ENCODE measurements around the gene TMEM131L. TPM values are rescaled to one million over a fixed set of nuclear protein-coding genes. Genes with fewer than 3 reads are reported as not detected.

TMEM131L gene
- total RNA-seq, 1 experiment from 2014 or later = 19.7 TPM

DNA sequence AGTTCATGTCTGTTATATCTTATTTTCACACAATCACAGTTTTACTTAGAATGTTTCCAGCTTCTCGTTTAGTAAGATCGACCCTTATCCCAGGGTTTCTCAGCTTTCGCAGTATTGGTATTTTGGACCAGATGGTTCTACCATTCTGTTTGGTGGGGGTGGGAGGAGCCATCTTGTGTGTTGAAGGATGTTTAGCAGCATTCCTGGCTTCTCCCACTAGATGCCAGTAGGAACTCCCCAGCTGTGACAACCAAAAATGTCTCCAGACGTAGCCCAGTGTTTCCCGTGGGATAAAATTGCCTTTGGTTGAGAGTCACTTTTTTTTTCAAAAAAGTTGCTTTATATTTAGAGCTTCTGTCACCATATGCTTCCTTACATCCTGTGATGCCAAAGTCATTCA lies 127.0 kb downstream of the TMEM131L start:
- H3K4me2 ChIP-seq (ENCODE audit: low read length) = no peak overlapping the region
- peaks cover 2 to 7% of the 10 kb centered on the region in 2 experiments; a peak in 1 of 4 replicates for H3K36me3 ChIP-seq (ENCODE audit: control insufficient read depth in 1 of 2, insufficient read depth in 2 of 2, low read length in 2 of 2)
- H4K20me1 ChIP-seq (ENCODE audit: insufficient read depth) = no peaks in the 10 kb centered on the region
- POLR2A ChIA-PET = no interaction called here
- no TSS peak for BruUV-seq (replicated peaks)
- H3K9ac ChIP-seq (ENCODE audit: low read length) = no peak overlapping the region
- CTCF ChIA-PET = no interaction called here
- H3K4me3 ChIP-seq (replicated peaks in 1 of 2; ENCODE audit: low read depth in 1 of 2, low read length in 2 of 2) = no peak overlapping the region
- ATAC-seq (peak; percentile 44; the same call in 1 of the 2 replicates), DNase-seq (ENCODE audit: low read depth, low spot score) (no peak)
- TF ChIP-seq CBX3 (IDR thresholded peaks at IDR 0.05; ENCODE audit: low read depth) (no peak), ZFX (IDR thresholded peaks at IDR 0.05) (no peak), FOSL1 (IDR thresholded peaks at IDR 0.05; ENCODE audit: low read depth) (no peak), POLR2AphosphoS5 (IDR thresholded peaks at IDR 0.05; ENCODE audit: low read depth, low read length) (no peak), ZNF274 (IDR thresholded peaks at IDR 0.05; ENCODE audit: low read depth, low read length) (no peak), EGR1 (IDR thresholded peaks at IDR 0.05; ENCODE audit: low read depth) (no peak), YY1 (IDR thresholded peaks at IDR 0.05; ENCODE audit: extremely low read depth, insufficient replicate concordance, low read depth, low read length) (no peak), EZH2 (IDR thresholded peaks at IDR 0.05) (no peak), TCF7L2 (IDR thresholded peaks at IDR 0.05; ENCODE audit: borderline replicate concordance, extremely low read depth, insufficient read depth, insufficient read length) (no peak), EZH2phosphoT487 (IDR thresholded peaks at IDR 0.05; ENCODE audit: borderline replicate concordance) (no peak), SP1 (IDR thresholded peaks at IDR 0.05; ENCODE audit: low read depth) (no peak), SRF (IDR thresholded peaks at IDR 0.05; ENCODE audit: low read depth) (no peak), SIN3A (IDR thresholded peaks at IDR 0.05; ENCODE audit: low read depth) (no peak), POLR2A (IDR thresholded peaks at IDR 0.05; ENCODE audit: borderline replicate concordance, extremely low read depth, insufficient read depth, insufficient read length) (no peak)
- TF ChIP-seq, protein P1, sequence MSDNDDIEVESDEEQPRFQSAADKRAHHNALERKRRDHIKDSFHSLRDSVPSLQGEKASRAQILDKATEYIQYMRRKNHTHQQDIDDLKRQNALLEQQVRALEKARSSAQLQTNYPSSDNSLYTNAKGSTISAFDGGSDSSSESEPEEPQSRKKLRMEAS (IDR thresholded peaks at IDR 0.05) = no peak
- TF ChIP-seq, protein P2, sequence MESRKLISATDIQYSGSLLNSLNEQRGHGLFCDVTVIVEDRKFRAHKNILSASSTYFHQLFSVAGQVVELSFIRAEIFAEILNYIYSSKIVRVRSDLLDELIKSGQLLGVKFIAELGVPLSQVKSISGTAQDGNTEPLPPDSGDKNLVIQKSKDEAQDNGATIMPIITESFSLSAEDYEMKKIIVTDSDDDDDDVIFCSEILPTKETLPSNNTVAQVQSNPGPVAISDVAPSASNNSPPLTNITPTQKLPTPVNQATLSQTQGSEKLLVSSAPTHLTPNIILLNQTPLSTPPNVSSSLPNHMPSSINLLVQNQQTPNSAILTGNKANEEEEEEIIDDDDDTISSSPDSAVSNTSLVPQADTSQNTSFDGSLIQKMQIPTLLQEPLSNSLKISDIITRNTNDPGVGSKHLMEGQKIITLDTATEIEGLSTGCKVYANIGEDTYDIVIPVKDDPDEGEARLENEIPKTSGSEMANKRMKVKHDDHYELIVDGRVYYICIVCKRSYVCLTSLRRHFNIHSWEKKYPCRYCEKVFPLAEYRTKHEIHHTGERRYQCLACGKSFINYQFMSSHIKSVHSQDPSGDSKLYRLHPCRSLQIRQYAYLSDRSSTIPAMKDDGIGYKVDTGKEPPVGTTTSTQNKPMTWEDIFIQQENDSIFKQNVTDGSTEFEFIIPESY (IDR thresholded peaks at IDR 0.05; ENCODE audit: extremely low read depth, insufficient replicate concordance, low read length) = no peak
- TF ChIP-seq, protein P3, sequence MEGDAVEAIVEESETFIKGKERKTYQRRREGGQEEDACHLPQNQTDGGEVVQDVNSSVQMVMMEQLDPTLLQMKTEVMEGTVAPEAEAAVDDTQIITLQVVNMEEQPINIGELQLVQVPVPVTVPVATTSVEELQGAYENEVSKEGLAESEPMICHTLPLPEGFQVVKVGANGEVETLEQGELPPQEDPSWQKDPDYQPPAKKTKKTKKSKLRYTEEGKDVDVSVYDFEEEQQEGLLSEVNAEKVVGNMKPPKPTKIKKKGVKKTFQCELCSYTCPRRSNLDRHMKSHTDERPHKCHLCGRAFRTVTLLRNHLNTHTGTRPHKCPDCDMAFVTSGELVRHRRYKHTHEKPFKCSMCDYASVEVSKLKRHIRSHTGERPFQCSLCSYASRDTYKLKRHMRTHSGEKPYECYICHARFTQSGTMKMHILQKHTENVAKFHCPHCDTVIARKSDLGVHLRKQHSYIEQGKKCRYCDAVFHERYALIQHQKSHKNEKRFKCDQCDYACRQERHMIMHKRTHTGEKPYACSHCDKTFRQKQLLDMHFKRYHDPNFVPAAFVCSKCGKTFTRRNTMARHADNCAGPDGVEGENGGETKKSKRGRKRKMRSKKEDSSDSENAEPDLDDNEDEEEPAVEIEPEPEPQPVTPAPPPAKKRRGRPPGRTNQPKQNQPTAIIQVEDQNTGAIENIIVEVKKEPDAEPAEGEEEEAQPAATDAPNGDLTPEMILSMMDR (IDR thresholded peaks at IDR 0.05 in 2 of 3, conservative IDR thresholded peaks at IDR 0.05 in 1 of 3; ENCODE audit: borderline replicate concordance in 1 of 3, insufficient read depth in 1 of 3, low read depth in 2 of 3, low read length in 2 of 3) = no peak
- TF ChIP-seq, protein P4, sequence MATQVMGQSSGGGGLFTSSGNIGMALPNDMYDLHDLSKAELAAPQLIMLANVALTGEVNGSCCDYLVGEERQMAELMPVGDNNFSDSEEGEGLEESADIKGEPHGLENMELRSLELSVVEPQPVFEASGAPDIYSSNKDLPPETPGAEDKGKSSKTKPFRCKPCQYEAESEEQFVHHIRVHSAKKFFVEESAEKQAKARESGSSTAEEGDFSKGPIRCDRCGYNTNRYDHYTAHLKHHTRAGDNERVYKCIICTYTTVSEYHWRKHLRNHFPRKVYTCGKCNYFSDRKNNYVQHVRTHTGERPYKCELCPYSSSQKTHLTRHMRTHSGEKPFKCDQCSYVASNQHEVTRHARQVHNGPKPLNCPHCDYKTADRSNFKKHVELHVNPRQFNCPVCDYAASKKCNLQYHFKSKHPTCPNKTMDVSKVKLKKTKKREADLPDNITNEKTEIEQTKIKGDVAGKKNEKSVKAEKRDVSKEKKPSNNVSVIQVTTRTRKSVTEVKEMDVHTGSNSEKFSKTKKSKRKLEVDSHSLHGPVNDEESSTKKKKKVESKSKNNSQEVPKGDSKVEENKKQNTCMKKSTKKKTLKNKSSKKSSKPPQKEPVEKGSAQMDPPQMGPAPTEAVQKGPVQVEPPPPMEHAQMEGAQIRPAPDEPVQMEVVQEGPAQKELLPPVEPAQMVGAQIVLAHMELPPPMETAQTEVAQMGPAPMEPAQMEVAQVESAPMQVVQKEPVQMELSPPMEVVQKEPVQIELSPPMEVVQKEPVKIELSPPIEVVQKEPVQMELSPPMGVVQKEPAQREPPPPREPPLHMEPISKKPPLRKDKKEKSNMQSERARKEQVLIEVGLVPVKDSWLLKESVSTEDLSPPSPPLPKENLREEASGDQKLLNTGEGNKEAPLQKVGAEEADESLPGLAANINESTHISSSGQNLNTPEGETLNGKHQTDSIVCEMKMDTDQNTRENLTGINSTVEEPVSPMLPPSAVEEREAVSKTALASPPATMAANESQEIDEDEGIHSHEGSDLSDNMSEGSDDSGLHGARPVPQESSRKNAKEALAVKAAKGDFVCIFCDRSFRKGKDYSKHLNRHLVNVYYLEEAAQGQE (IDR thresholded peaks at IDR 0.05; ENCODE audit: low read depth) = no peak
- TF ChIP-seq, protein P5, sequence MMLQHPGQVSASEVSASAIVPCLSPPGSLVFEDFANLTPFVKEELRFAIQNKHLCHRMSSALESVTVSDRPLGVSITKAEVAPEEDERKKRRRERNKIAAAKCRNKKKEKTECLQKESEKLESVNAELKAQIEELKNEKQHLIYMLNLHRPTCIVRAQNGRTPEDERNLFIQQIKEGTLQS (IDR thresholded peaks at IDR 0.05) = no peak
- no peak overlapping the region for H3K27ac ChIP-seq (ENCODE audit: low read depth, low read length)
- no peaks in the 10 kb centered on the region for H3K4me1 ChIP-seq (ENCODE audit: control insufficient read depth in 1 of 2, insufficient read depth in 2 of 2, low read length in 2 of 2)
- no peaks in the 10 kb centered on the region for H3K9me2 ChIP-seq (ENCODE audit: insufficient read depth)
- intact Hi-C loops (cut with micrococcal nuclease) = no loop called here
- H3K27me3 ChIP-seq (ENCODE audit: insufficient read depth, low read length) = no peaks in the 10 kb centered on the region
- no peaks in the 10 kb centered on the region for H3K9me3 ChIP-seq (ENCODE audit: control insufficient read depth in 1 of 2, insufficient read depth in 1 of 2, low read depth in 1 of 2, low read length in 2 of 2)
- RAD21 ChIA-PET (ENCODE audit: low non-redundant PET in 1 of 2, low total read pairs in 2 of 2, uncharacterized antibody in 2 of 2, unreplicated experiment in 2 of 2) = no interaction called here
- no peaks in the 10 kb centered on the region for H3K79me2 ChIP-seq (ENCODE audit: insufficient read depth, low read length)
- H2AFZ ChIP-seq (ENCODE audit: low read depth, low read length, poor library complexity, severe bottlenecking) = no peak overlapping the region
